Omental fat pad (tissue), 4 donors: ENCODE measurements around the gene CHPT1. TPM values are rescaled to one million over a fixed set of nuclear protein-coding genes. Genes with fewer than 3 reads are reported as not detected.

ENCODE experiments used
- ATAC-seq: fragments of 150-250 bp; one replicate; pipeline ENCODE4 v1.9.1; 2016; ENCODE audit warnings: mild to moderate bottlenecking, moderate library complexity; ENCODE audit not compliant: low FRiP score
- DNase-seq: peaks from one replicate; pipeline ENCODE4 v3.0.0-alpha.2; 2019; ENCODE audit warnings: low spot score
- total RNA-seq, 4 donors: library from RNA; depleted of rRNA; stranded (reverse); fragments of >200 nt; gene quantifications; one replicate each; pipeline ENCODE4 v1.1.0, GENCODE V29; 2016
- TF ChIP-seq, protein P1 (sequence below), 3 donors: fragments of 450-650 bp; IDR thresholded peaks; one replicate each; pipeline ENCODE4 v1.5.1; 2016 to 2017; ENCODE audit warnings: antibody characterized with exemption in 3 of 3, mild to moderate bottlenecking in 3 of 3, moderate library complexity in 2 of 3

Gene CHPT1
- total RNA-seq, 4 donors from 2014 or later: 43.8 to 107 (median 60.2) TPM

DNA sequence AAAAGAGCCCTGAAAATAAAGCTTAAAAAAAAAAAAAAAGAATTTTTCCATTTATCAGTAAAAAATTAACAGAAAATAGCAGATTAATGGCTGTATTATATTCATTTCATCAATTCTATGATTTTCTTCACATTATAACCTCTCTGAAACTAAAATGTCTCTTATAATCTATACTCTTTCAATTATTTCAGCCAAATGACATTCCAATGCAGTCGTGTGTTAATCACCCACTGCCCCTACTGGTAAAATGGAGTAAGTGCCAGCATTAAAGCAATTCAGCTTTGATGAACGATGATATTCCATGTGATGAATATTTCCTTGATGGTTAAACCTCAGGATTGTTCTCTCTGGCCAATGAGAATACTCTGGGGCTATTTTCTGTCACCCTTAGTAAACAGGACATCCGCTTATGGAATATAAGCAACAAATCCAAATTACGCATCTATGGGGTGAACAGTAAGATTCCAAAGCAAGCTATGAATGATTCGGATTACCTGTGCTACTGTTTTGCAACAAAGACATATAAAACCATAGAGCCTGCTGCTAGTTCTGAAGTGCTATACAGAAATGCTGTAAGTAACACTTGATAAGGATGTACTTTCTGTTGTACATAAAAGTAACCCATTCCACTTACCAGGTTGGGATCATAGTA is 62.1 kb downstream of the CHPT1 start:
- DNase-seq: no peak
- TF ChIP-seq, protein P1, sequence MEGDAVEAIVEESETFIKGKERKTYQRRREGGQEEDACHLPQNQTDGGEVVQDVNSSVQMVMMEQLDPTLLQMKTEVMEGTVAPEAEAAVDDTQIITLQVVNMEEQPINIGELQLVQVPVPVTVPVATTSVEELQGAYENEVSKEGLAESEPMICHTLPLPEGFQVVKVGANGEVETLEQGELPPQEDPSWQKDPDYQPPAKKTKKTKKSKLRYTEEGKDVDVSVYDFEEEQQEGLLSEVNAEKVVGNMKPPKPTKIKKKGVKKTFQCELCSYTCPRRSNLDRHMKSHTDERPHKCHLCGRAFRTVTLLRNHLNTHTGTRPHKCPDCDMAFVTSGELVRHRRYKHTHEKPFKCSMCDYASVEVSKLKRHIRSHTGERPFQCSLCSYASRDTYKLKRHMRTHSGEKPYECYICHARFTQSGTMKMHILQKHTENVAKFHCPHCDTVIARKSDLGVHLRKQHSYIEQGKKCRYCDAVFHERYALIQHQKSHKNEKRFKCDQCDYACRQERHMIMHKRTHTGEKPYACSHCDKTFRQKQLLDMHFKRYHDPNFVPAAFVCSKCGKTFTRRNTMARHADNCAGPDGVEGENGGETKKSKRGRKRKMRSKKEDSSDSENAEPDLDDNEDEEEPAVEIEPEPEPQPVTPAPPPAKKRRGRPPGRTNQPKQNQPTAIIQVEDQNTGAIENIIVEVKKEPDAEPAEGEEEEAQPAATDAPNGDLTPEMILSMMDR (IDR thresholded peaks at IDR 0.05): peak in 1 of 3 donors; percentile 6
- no peak for ATAC-seq

DNA sequence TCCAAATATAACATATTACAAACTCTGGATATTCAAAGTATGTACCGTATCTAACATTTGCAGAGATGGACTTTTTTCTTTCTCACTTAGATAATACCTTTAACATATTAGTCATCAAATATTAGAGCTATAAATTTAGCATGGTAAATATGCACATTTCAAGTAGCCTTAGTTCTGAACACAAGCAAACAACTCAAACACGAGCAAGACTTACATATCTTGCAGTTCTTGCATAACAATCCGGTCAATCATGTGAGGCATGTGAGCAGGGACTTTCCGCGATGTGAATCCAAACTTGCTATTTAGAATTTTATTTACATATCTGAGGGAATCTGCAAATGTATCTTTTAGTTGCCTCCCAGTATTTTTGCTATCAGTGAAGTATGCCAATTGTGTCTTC is 63.9 kb downstream of the CHPT1 start:
- ATAC-seq (no peak), DNase-seq (no peak)
- TF ChIP-seq, protein P1 (IDR thresholded peaks at IDR 0.05): no peak

DNA sequence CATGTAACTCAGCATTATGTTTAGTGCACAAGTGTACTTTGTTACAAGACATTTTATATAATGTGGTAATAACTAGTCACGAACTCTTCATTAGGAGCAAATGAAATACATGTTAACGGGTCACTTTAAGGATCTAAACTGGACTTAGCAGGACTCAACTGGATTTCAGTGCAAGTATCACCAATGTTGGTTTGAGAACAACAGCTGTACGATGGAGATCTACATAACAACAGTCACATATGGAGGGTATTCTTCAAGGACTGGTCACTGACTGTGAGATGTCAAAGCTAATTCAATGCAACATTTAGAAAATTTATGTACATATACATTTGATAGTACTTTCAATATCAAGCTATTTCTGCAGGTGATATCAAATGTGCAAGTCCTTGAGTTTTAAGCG is 64.3 kb downstream of the CHPT1 start:
- ATAC-seq: no peak

DNA sequence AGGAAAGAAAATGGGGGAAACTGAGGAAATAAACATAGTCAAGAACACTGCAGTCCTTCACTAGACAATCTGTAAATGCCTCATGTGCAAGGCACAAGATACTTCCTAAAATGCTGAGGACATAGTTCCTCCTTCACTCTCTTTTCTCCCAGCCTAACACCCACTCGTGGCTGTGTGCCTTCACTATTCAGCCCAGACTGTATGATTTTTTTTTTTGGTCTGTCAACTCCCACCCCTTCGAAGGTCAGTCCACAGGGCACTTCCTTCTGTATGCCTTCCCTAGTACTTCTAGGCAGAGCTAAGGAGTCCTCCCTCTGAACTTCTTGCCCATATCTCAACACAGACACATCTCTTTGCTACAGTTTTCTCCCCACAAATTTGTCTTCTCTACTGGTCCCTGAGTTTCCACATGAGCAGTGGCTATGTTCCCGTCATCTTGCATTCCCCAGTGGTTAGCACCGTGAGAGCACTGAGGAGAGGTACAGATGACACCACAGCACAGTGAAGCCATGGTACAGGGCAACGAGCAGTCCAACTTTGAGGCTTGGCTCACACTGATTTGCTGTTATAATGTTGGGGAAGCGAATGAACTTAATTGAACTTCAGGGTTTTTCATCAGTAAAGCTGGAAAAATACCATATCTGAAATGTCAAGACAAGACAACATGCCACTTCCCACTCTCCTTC is 65.9 kb downstream of the CHPT1 start:
- ATAC-seq (no peak), DNase-seq (no peak)
- TF ChIP-seq, protein P1 (IDR thresholded peaks at IDR 0.05): no peak

More for the DNA sequence above, 64.3 kb downstream of the CHPT1 start:
- DNase-seq: no peak
- TF ChIP-seq, protein P1 (IDR thresholded peaks at IDR 0.05): no peak

DNA sequence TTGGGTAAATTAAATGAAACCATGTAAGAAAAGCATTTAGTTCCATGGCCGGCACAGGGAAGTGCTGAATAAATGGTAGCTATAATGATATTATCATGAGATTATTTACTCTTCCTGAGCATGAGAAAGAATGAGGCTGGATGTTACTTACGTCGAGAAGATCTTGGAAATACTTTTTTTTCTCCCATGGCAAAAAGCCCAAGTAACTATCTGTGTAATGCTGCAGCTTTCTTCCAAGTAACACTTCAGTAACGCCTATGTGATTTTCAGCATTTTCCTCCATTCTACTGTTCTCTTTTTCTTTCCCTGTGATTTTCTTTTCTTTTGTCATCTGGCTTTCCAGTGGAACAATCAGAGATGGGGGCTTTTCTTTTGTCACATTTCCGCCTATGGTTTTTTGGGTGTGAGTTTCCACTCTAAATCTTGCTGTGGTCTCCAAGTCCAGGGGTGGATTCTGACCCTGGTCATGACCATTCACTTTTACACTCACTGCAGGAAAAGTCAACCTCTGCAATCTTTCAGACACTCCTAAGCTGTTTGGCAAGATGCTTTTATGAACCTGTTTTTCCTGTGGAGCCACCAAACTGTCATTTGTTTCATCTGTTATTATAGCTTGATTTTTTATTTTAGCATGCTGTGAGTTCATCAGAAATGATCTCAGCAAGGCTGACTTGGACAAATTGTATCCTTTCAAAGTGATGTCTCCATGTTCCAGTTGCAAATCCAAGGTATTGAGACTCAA is 66.8 kb downstream of the CHPT1 start:
- ATAC-seq (no peak), DNase-seq (no peak)
- TF ChIP-seq, protein P1 (IDR thresholded peaks at IDR 0.05): no peak

DNA sequence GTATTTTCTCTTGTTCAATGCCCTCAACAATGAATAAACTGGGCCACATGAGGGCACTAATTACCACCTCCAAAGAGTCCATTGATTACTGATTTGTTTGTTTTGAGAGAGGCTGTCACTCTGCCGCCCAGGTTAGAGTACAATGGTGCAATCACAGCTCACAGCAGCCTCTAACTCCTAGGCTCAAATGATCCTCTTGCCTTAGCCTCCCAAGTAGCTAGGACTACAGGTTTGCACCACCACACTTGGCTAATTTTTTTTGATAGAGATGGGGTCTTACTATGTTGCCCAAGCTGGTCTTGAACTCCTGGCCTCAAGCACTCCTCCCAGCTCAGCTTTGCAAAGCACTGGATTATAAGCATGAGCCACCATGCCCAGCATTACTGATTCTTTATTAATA is 70.1 kb downstream of the CHPT1 start:
- DNase-seq: no peak
- no peak for ATAC-seq
- TF ChIP-seq, protein P1 (IDR thresholded peaks at IDR 0.05): no peak
